ENCODE results near the gene TEDC2.

Gene TEDC2

DNA sequence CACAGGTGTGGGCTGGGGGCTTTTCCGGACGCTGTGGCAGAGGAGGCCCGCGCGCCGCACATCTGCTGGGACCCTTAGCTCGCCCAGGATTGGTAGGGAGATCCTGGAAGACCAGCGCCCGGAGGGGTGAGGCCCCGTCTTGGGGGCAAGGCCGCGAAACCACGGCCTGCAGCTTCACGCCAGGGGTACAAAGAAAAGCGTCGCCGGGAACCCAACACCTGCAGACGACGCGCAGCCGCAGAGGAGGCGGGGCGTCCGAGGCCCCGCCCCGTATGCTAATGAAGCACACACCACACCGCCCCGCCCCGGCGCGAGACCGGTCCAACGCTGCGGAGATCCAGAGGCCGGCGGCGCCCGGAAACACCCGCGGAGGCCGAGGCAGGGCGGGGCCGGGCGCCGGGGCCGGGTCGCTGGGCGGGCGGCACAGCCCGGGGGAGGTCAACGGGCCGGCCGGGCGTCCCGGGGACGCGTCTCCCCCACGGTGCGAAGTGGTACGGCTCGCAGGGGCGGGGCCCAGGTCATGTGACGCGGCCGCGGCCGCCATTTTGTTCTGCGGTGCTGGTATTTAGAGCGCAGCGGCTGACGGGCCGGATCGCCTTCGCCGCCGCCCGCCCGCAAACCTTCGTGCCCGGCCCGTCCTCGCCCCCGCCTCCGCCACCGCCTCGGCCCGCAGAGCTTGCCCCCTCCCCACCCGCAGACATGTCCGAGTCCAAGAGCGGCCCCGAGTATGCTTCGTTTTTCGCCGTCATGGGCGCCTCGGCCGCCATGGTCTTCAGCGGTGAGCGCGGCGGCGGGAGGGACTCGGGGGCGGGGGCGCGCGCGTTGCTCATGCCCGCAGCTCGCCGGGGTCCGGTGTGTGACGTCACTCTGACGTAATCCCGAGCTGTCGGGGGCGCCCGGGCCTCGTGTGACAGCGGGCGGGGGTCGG lies 53.8 kb downstream of the TEDC2 start, which contains the start of gene ATP6V0C:
TSS of gene ATP6V0C (plus strand) at position 548 of the 928 bp plus-strand sequence. CDS start at position 700, 152 bp downstream.
- peak; percentile 95 for DNase-seq (ENCODE audit: low spot score)
